COLO829 (cell line): ENCODE data around the gene LIPA.
A peak's percentile ranks its signal among the peaks of the same experiment; 100 is the strongest.

Source experiments
- DNase-seq: peaks from one replicate; pipeline ENCODE4 v3.0.0; 2012; ENCODE audit warnings: low spot score

Gene LIPA

GRCh38 chr10:89238956-89239644, 12.5 kb downstream of the LIPA start:
- no peak for DNase-seq

- no peak for DNase-seq
These were observed 13.7 kb downstream of the LIPA start for GRCh38 chr10:89237849-89238248.

- no peak for DNase-seq
These were observed 15.3 kb downstream of the LIPA start for GRCh38 chr10:89236226-89236797.

- DNase-seq: no peak
These were observed 16.3 kb downstream of the LIPA start for GRCh38 chr10:89235073-89235798.

GRCh38 chr10:89233033-89233432, 18.5 kb downstream of the LIPA start:
- DNase-seq: no peak

DNA sequence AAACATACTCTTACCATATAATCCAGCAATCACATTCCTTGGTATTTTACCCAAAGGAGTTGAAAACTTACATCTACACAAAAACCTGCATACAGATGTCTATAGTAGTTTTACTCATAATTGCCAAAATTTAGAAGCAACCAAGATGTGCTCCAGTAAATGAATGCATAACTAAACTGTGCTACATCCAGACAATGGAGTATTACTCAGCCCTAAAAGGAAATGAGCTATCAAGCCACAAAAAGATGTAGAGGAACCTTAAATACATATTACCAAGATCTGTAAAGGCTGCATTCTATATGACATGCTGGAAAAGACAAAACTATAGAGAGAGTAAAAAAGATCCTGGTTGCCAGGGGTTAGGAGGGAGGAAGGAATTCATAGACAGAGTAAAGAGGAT, 22.6 kb downstream of the LIPA start:
- DNase-seq: no peak

GRCh38 chr10:89228146-89228545, 23.4 kb downstream of the LIPA start:
- DNase-seq: no peak

DNA sequence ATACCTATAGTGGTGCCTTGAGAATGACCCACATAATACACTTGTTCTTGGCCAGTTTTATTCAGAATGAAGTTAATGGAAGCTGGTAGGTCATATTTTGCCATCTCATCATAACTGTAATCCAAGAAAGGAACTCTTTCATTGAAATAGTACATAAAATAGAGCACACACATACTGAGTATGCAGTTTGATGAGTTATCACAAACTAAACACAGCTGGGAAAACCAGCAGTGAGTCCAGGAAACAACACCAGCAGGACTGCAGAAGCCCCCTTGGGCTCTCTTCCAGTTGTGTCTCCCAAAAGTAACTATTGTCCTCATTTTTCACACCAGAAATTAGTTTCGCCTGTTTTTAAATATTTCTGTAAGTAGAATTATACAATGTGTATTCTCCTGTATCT, 24.7 kb downstream of the LIPA start:
- DNase-seq: no peak

DNA sequence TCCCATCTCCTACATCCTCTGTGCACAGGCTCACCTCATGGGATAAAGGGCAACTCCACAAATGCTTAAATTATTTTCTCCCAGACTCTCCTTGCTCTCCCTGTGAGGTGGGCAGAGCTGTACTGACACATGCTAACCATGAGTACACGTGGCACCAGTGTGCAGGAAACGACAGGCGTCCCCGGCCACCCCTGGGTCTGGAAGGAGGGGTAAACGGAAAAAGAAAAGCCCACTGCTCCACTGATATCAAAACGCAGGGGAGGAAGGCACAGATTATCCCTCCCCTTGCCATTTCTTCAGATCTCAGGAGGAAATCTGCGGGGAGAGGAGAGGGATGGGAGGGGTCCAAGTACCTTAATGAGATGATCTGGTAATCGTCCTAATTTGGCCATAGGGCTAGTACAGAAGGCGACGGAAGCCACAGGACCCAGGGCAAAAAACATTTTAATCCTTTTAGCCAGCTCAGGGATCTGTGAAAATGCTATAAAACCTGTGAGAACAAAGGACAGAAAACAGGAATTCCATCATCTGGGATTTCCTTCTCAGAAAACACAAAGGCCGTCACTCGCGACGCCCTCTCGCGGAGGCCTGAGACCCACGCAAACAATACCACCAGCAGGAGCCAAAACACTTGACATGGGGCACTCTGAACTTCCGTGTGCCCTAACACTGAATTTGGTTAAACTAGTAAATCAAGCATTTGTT, 26.7 kb downstream of the LIPA start:
- no peak for DNase-seq

GRCh38 chr10:89221919-89222318, 29.7 kb downstream of the LIPA start:
- DNase-seq: no peak

- no peak for DNase-seq
These were observed 31.9 kb downstream of the LIPA start for GRCh38 chr10:89219513-89220218.

DNA sequence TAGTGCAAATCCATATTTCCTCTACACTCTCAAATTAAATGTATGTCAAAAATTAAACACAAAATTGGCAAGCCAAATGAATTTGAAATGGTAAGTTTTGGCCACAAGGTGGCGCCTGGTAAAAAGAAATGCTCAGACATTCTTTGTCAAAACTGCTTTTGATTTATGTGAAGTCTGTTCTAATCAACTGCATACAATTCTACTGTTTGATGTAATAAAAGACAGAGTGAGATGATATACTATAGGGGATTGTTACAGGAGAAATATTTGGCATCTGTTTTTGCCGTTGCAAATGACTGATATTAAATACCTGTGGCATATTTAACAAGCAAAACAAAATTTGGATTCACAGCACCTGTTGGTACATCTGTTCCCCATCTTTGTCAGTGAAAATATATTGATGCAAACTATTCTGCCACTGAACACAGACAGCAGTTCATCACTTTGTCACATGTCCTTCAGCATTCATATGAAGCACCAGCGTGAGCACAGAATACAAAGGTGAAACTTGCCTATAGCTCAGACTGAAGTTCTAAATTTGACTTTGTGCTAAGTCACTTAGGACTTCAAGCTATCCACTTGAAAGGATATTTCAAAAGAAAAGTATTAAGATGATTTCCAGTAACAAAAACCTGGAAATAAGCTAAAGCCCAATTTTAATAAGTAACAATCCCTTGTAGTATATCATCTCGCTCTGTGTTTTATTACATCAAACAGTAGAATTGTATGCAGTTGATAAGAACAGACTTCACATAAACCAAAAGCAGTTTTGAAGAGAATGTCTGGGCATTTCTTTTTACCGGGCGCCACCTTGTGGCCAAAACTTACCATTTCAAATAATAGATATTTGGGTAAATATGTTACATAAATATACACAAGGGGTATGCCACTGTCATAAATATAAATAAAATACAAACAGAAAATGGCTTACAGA, 34.3 kb downstream of the LIPA start:
- peak; percentile 22 for DNase-seq

GRCh38 chr10:89216056-89216455, 35.5 kb downstream of the LIPA start:
- DNase-seq: no peak

DNA sequence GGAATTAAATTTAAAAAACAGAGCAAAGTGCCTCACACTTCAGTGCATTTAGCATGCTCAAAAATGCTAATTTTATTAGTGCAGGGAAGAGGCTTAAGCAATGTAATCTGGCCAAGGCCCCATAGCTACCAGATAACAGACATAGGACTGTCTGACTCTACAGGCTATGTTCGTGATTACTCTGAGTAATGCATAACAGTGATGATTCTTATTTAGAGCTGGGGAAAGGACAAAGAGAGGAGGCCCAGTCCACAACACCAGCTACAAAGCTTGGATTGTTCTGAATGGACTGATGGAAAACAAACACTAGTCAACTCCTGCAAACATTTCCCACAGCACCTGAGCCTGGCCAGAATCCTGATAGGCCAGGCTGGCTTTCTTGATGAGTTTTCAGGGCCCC, 36.1 kb downstream of the LIPA start:
- peak; percentile 51 for DNase-seq

- no peak for DNase-seq
These were observed 36.9 kb downstream of the LIPA start for GRCh38 chr10:89214566-89215165.

DNA sequence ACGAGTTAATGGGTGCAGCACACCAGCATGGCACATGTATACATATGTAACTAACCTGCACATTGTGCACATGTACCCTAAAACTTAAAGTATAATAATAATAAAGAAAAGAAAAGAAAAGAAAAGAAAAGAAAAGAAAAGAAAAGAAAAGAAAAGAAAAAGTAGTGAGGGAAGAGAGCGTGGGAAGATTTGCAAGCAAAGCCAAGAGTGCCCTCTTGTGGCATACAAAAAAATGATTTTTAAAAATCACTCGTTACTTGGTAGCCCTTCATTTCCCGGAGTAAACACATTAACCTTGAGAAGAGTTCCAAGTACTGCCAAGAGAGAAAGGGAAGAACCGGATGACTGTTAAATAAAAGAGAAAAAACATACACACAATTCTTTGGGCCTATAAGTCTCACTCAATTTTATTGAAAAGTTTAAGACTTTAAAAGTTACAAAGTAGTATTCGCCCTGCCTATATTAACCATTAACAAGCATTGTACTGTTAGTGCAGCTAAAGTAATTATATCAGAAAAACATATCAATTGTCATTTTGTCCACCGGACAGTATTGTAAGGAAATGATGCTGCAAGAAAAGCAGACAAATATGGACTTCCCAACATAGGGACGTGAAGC, 38.3 kb downstream of the LIPA start:
- peak; percentile 30 for DNase-seq

DNA sequence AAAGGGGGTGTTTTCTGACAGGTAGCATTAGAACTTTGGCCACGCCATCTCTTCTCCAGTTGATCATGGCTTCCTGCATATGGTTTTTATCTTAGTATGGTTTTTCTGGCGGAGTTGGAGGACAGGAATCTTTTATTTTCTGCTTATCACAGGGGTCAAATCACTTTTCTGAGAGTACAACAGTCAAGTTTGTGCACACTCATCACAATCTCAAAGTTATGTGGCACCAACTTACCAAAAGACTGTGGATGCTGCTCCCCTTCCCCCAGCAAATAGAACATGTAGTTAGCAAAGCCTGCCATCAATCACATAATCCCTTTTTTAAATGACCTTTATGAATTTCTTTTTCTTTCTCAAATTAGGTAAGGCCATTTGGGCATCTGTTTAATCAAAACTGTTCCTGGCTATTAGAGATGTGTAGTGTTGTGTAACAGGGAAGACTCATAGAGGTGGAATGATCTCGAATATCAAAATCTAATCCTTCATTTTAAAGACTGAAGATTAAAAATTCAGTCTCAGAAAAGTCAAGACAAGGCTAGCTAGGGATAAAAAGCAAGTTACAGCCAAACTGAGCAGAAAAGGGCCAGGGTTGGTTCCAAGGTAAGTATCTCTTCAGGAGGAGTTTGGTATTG, 40.7 kb downstream of the LIPA start:
- no peak for DNase-seq

- DNase-seq: no peak
These were observed 41.9 kb downstream of the LIPA start for GRCh38 chr10:89209718-89210117.

DNA sequence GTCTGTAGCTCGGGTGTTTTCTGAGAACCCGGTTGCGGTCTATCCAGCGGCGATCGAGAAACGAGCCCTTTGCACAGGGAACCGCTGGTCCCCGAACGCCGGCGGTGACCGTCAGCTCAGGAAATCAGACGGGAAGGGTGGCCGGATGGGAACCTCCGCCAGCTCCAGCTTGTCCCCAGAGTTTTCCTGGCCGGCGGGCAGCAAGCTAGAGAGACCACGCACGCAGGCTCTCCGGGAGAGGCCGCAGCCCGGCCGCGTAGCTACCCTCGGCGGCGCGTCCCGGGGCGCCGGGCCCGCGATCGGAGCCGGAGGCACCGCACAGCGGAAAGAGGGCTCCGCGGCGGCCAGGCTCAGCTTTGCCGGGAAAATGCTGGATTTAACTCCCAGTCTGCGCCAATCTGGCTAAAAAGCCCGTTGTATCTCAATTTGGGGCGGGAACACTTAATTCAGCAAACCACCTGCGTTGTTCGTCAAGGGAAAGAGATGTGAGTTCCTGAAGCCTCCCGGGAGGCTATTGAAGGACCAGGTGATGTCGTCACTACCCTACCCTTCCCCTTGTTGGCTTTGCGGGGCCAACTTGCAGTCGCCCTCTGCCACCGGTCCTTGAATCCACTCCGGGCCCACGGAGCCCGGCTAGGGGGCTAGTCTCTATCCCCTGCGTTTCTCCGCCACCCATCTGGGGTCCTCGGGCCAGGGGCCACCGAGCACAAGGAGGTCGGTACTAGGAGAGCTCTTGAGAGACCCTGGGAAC, 43.6 kb downstream of the LIPA start:
- no peak for DNase-seq
